GM19099 (cell line): ENCODE data around the gene CDHR5.

Experiments used
- POLR2A ChIP-seq: IDR thresholded peaks from 3 replicates; pipeline ENCODE4 v1.6.1; 2011; ENCODE audit warnings: low read depth; ENCODE audit not compliant: insufficient read length; ENCODE audit errors: extremely low read depth

Gene CDHR5

GRCh38 chr11:575313-575995 is 49.3 kb downstream of the CDHR5 start:
- TF ChIP-seq POLR2A, result no peak

DNA sequence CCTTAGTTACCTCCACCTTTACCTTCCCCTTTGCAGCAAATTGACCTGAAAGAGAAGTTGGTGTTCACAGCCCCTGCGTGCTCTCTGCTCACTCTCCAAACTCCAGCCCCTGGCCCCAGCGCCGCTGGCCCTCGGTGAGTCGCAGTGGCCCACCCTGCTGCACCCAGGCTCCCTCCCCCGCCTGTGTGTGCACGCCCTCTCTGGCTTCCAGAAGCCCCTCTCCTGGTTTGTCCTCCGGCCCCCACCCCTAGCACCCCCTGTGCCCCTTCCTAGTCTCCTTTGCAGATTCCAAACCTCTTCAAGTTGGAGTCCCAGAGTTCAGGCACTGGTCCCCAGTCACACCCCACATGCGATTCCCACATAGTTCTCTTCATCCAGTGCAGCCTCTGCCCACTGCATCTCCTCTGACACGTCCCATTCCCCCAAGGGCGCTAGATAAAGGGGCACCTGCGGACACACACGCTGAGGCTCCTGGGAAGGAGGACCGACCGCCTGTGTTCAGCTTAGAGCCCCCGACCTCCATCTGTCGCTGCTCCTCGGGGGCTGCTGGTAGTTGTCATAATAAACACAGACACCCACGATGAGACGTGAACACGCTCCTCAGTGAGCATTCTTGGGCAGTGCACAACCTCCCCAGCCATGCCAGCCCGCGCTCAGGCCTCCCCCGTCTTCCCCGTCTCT is 50.0 kb downstream of the CDHR5 start:
- no peak for TF ChIP-seq POLR2A

DNA sequence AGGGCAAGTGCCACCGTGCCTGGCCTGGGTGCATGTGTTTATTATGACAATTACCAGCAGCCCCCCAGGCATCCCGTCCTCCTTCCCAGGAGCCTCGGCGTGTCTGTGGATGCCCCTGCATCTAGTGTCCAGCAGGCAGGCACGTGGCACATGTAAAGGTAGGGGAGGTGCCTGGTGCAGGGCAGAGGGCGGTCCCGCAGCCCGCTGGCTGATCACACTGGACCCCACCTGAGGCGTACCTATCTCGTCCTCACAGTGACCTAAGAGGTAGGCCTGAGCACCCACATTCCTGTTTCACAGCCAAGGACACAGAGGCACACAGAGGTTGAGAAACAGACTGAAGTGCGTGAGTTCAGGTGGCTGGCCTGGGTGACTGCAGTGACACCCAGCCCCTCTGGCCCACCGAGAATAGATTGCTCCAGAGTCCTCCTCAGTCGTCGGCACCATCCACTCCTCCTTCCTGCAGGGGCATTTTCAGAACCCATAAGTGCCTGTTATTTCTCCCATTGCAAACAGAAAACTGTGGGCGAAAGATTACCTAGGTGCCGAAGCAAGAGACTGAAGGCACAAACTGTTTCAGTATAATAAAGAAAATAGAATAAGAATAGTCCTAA is 51.5 kb downstream of the CDHR5 start:
- no peak for TF ChIP-seq POLR2A

- no peak for TF ChIP-seq POLR2A
Measured at GRCh38 chr11:571802-572185, 53.0 kb downstream of the CDHR5 start.

DNA sequence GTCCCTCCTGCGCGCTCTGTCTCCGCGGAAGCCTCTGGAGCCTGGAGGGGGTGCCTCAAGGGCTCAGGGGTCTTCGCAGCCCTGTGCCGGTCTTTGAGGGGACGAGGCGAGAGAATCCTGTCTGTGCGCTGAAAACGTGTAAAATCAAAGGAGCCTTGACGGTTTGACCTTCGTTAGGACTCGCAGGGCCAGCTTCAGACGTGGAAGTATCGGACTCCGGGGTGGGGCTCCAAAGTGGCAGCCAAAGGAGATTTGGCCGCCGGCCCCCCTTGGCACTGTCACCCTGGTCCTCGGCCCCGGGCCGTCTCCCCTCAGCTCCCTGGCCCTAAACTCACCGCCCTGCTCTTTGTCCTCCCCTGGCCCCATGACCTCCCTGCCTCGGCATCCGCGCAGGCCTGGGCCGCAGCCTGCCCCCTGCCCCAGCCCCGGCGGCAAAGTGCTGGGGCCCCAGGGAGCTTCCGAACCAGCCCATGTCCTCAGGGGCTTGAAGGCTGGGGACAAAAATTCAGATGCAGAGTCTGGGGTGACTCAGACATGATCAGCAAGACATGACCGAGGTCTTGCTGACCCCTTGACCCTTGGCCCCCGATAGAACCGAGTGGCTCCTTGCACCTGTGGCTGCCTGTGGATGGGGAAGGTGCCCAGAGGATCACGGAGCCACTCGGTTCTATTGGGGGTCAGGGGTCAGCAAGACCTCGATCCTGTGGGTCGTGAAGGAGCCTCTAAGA is 55.4 kb downstream of the CDHR5 start:
- TF ChIP-seq POLR2A, result no peak

DNA sequence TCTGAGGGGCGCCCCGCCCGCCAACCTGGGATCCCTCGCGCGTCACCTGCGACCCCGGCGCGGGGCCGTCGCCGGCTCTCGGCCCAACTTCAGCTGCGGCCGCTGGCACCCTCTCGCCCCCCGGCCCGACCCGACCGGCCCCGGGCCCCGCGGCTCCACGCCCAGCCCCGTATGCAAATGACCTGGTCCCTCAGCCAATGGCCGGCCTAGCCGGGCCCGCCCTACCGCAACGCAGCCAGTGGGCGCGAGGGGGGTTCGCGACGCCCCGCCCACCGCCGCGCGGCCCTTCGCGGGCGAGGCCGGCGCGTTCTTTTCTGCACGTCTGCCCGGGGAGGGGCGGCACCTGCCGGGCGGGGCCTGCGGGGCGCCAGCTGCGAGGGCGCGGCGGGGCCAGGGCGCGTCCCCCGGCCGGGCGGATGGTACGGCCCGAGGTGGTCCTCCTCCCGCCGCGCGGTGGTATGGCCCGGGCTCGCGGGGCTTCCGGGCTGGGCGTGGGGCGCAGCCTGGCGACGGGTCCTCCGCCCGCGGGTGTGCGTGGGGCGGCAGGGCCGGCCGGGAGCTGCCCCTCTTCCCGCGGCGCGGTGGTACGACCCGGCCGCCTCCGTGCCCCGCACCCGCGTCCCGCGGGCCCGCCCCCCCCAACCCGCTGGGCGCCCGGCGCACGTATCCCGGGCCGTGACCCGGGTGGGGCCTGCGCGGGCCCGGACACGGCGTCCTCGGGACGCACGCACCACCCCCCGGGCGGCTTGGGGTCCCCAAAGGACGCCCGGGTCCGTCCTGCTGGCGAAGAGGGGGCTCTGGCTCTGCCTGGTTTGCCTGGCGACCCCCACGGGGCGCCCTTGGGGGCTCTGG is 56.2 kb downstream of the CDHR5 start:
- peak; percentile 66 for TF ChIP-seq POLR2A

DNA sequence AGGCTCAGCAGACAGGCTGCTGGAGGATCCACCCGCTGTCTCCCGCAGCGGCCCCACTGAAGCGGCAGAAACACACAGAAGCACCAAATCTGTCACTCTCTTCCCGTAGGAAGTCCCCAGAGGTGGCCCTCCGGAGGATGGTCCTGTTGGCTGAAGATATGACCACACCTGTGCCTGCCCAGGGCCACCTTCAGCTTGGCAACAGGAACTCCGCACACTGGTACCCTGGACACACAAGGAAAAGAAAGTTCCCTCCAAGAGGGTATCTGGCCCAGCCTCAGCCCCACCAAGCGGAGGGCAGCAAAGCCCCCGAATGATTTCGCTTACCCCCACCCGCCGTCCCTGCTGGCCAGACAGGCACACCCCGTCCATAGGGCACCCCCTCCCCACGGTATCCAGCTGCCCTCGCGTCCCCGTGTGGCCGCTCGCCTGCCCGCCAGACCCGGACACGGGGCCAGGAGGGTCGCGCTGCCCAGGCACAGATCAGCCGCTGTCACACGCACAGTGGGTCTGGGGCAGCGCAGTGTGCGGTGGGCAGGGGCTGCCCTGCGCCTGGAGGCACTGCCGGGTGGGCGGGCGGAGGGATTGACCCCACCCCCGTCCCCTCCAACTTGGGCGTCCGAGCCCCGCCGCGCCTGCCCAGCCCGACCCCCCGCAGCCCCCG is 57.0 kb downstream of the CDHR5 start:
- TF ChIP-seq POLR2A, result no peak

DNA sequence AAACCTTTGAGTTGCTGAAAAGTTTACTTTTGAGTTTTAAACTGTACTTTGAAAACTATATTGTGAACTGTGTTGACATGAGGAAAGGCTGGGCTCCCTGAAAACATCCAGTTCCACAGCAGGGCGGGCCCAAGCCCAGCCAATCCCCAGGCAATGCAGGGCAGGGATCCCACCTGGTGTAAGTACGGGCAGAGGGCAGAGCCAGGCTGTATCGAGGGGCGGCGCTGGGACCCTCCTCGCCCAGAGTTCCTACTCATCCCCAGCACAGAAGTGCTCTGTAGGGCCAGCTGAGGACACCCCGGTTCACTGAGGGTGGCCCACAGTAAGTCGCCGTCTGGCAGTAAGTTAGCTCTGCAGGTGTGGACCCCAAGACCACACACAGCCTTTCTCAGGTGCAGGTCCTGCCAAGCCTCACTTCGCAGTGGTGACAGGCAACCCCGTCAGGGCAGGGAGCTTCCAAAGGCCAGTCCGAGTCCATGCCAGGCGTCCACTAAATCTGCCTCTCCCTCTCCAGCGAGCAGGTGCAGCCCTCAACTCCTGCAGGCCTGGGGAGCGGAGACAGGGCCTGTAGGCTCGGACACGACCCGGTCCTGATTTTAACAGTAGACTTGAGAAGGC is 57.6 kb downstream of the CDHR5 start:
- no peak for TF ChIP-seq POLR2A
